ENCODE measurements around the gene BACE2.
"Not testable (repeated sequence)": the region's sequence is repeated elsewhere in the genome, so short reads cannot be mapped to it uniquely, and the experiment has no call there.

BACE2 gene

GRCh38 chr21:41186755-41187536 lies 19.0 kb downstream of the BACE2 start:
- DNase-seq: no peak

GRCh38 chr21:41187537-41188025 lies 19.6 kb downstream of the BACE2 start:
- DNase-seq: no peak

- DNase-seq: no peak
Measured at GRCh38 chr21:41188486-41189149, 20.7 kb downstream of the BACE2 start.

- no peak for DNase-seq
Measured at GRCh38 chr21:41189150-41189745, 21.3 kb downstream of the BACE2 start.

GRCh38 chr21:41192552-41192951 lies 24.6 kb downstream of the BACE2 start:
- not testable (repeated sequence) for DNase-seq

- DNase-seq: no peak
Measured at GRCh38 chr21:41195311-41195710, 27.4 kb downstream of the BACE2 start.

- no peak for DNase-seq
Measured at GRCh38 chr21:41196993-41197392, 29.0 kb downstream of the BACE2 start.

- no peak for DNase-seq
Measured at GRCh38 chr21:41197582-41197981, 29.6 kb downstream of the BACE2 start.

GRCh38 chr21:41198647-41199046 lies 30.7 kb downstream of the BACE2 start:
- not testable (repeated sequence) for DNase-seq

GRCh38 chr21:41199123-41199522 lies 31.2 kb downstream of the BACE2 start:
- DNase-seq: no peak

GRCh38 chr21:41199588-41199987 lies 31.6 kb downstream of the BACE2 start:
- DNase-seq: no peak

- no peak for DNase-seq
Measured at GRCh38 chr21:41201385-41201784, 33.4 kb downstream of the BACE2 start.

GRCh38 chr21:41204736-41205135 lies 36.8 kb downstream of the BACE2 start:
- DNase-seq: no peak

GRCh38 chr21:41207401-41208375 lies 39.7 kb downstream of the BACE2 start:
- DNase-seq: no peak

- DNase-seq: no peak
Measured at GRCh38 chr21:41208376-41208763, 40.4 kb downstream of the BACE2 start.

GRCh38 chr21:41209016-41209619 lies 41.2 kb downstream of the BACE2 start:
- no peak for DNase-seq

- no peak for DNase-seq
Measured at GRCh38 chr21:41210426-41211059, 42.6 kb downstream of the BACE2 start.

- DNase-seq: no peak
Measured at GRCh38 chr21:41211060-41211805, 43.3 kb downstream of the BACE2 start.

- DNase-seq: no peak
Measured at GRCh38 chr21:41213021-41213420, 45.1 kb downstream of the BACE2 start.

GRCh38 chr21:41215856-41216408 lies 48.0 kb downstream of the BACE2 start:
- DNase-seq: no peak

- DNase-seq: no peak
Measured at GRCh38 chr21:41216486-41216885, 48.5 kb downstream of the BACE2 start.
